ENCODE data around the gene SLC9A9. TPM values are rescaled to one million over a fixed set of nuclear protein-coding genes. Genes with fewer than 3 reads are reported as not detected.

Gene SLC9A9
- polyA plus RNA-seq, 1 experiment: 13.4 TPM

DNA sequence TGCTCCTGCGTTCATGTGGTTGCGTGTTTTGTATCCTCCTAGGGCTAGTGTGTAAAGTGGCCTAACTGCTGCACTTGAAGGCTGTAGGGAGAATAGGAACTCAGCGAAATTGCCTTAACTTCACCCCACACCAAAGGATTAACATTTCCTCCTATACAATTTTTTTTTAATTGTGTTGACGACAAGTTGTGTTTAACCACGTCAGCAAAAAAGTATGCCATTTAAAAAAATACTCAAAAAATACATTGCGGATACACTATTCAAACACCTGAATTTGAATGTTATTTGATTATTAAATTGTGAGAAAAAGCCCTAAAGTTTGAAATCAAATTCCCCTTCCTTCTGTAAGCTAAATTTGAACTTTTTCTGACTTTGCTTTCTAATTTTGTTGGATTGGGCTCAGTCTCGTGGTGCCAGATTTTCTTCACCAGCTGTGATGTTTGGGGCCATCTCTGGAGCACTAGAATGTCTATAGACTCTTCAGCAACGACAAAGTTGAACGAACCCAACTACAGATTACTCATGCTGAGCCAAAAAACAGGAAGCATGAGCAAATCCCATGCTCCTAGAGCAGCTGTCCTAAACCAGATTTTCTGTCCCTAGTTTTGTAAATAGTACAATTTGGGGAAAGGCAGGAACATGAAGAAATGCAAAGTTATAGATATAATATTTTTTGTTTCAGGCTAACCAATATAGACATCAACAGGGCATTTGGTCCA lies 8.1 kb upstream of the SLC9A9 start:
- TF ChIP-seq CTCF (IDR thresholded peaks at IDR 0.05; ENCODE audit: low read depth, low read length): no peak
- H3K9me3 ChIP-seq (ENCODE audit: control insufficient read depth, insufficient read depth, low read length): no peaks in the 10 kb centered on the region
- ChIA-PET CTCF (interaction anchor here (0.8 kb wide), 1 partner anchor 28 kb away, joined by 3 read pairs; no protein-coding TSS in a partner anchor), POLR2A (no interaction called here)
- DNase-seq (ENCODE audit: low read depth, low spot score): no peak
- no peak overlapping the region for H3K27ac ChIP-seq (ENCODE audit: low read depth, low read length)
- H3K4me3 ChIP-seq (ENCODE audit: low read depth, low read length): no peak overlapping the region
- no peaks in the 10 kb centered on the region for H3K27me3 ChIP-seq (ENCODE audit: control insufficient read depth, insufficient read depth, low read length)

DNA sequence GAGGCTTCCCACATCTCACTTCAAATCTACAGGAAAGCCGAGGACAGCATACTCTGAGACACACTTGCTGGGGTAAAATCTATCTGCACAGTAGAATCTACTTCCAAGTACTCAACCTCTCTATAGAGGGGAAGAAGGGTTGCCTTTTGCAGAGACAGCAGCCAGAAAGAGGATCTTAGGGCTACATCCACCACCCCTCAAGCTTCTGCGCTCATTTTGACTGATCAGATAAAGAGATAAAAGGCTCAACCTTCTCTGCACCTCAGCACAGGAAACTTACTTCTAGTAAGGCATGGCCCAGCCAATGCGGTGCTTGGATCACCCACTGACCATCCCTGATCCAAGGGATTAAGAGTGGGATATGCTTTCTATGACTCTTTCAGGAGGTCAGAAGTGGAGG lies 6.9 kb upstream of the SLC9A9 start:
- ChIA-PET POLR2A (no interaction called here), CTCF (no interaction called here)
- Histone ChIP-seq H3K27me3 (ENCODE audit: control insufficient read depth, insufficient read depth, low read length) (no peaks in the 10 kb centered on the region), H3K27ac (ENCODE audit: low read depth, low read length) (no peak overlapping the region), H3K4me3 (ENCODE audit: low read depth, low read length) (no peak overlapping the region), H3K9me3 (ENCODE audit: control insufficient read depth, insufficient read depth, low read length) (no peaks in the 10 kb centered on the region)
- no peak for TF ChIP-seq CTCF (IDR thresholded peaks at IDR 0.05; ENCODE audit: low read depth, low read length)
- no peak for DNase-seq (ENCODE audit: low read depth, low spot score)

DNA sequence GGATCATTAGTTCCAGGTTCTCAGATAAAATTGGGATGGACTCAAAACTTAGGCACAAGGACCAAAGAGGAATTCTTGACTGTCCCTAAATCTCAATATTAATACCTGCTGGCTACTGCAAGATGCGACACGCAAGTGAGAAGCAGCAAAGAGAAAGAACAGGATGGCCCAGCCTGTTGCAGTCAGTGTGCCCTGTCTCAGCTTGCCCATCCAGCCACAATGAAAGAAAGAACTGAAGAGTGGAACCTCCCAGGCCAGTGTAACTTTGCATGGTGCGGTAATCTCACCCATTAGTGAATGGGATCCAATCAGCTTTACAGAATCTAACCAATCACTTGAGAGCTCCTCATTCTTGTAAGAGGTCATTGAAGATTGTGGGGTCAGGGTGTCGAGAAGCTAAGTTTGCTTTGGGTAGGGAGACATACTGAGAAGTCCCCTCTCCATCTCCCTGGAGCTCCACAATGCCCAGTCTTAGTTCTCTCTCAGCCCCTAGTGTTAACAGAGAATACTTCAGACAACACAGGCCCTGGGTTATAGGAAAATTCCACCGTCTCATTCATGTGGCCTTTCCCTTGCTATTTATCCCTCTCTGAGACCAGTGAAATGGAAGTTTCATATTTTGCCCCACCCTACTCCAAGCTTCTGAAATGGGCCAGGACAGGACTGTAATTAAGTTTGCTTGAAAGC lies 3.2 kb upstream of the SLC9A9 start:
- ChIA-PET CTCF (no interaction called here), POLR2A (no interaction called here)
- no peak for TF ChIP-seq CTCF (IDR thresholded peaks at IDR 0.05; ENCODE audit: low read depth, low read length)
- no peaks in the 10 kb centered on the region for H3K27me3 ChIP-seq (ENCODE audit: control insufficient read depth, insufficient read depth, low read length)
- H3K4me3 ChIP-seq (ENCODE audit: low read depth, low read length): no peak overlapping the region
- DNase-seq (ENCODE audit: low read depth, low spot score): no peak
- H3K27ac ChIP-seq (ENCODE audit: low read depth, low read length): no peak overlapping the region
- H3K9me3 ChIP-seq (ENCODE audit: control insufficient read depth, insufficient read depth, low read length): no peaks in the 10 kb centered on the region

- no peak for DNase-seq (ENCODE audit: low read depth, low spot score)
- Histone ChIP-seq H3K4me3 (ENCODE audit: low read depth, low read length) (no peak overlapping the region), H3K27me3 (ENCODE audit: control insufficient read depth, insufficient read depth, low read length) (no peaks in the 10 kb centered on the region), H3K9me3 (ENCODE audit: control insufficient read depth, insufficient read depth, low read length) (no peaks in the 10 kb centered on the region), H3K27ac (ENCODE audit: low read depth, low read length) (no peak overlapping the region)
- POLR2A ChIA-PET: no interaction called here
- no peak for TF ChIP-seq CTCF (IDR thresholded peaks at IDR 0.05; ENCODE audit: low read depth, low read length)
- CTCF ChIA-PET: no interaction called here
Observed at GRCh38 chr3:143850877-143851276, 2.6 kb upstream of the SLC9A9 start.

All from AG04450 (cell line).